Right cardiac atrium (tissue), 5 donors: ENCODE data around the gene TLX3. TPM values are rescaled to one million over a fixed set of nuclear protein-coding genes. Genes with fewer than 3 reads are reported as not detected.

Experiments used
- polyA plus RNA-seq: library from polyadenylated mRNA; stranded (reverse); fragments of 200-250 nt; gene quantifications from one replicate; pipeline ENCODE4 v1.2.3, GENCODE V29; 2013
- total RNA-seq, 4 donors: library from RNA; stranded (reverse); fragmentation: NEBNext Ultra II Directional; extraction: Animal tissue kit (Norgen Biotek cat#: 25700); gene quantifications; one replicate each; pipeline ENCODE4 v1.2.1, GENCODE V29; 2021
- donor health status: healthy with polysubstance abuse.
- donor health status: DM: no; HTN: yes; CAD: no.
- donor health status: DM: no; HTN: no; CAD: no.
- donor health status: DM: no; HTN: yes; CAD: no; lungs with severe emphysema.
- donor health status: DM: yes; HTN: yes; CAD: no.

Gene TLX3
- total and polyA plus RNA-seq, 5 donors = not detected

Other genes with a start within 250 kb of the TLX3 start
- 100 to 1,000 TPM; 355 to 493 (median 433) TPM for gene NPM1, start 78.6 kb downstream of the TLX3 start, total RNA-seq
- 887 TPM for gene NPM1, start 78.6 kb downstream of the TLX3 start, polyA plus RNA-seq
- 1 to 10 TPM; 1.3 to 4.3 (median 1.9) TPM for gene FGF18, start 110.4 kb downstream of the TLX3 start, total RNA-seq
- 1.2 TPM for gene FGF18, start 110.4 kb downstream of the TLX3 start, polyA plus RNA-seq